Fibroblast of lung (primary cell): Measurements from ENCODE around the gene HOXB5. TPM values are rescaled to one million over a fixed set of nuclear protein-coding genes. Genes with fewer than 3 reads are reported as not detected.
A peak's percentile ranks its signal among the peaks of the same experiment; 100 is the strongest.

Experiments
- DNase-seq, 2 donors: peaks; one replicate each; pipeline versions ENCODE4 v3.0.0 to v3.0.0-alpha.2; 2010; ENCODE audit warnings: low read depth in 2 of 2
- H2AFZ ChIP-seq: 2 replicates; pipeline ENCODE4 v1.5.1; 2012; ENCODE audit warnings: low read length, control low read depth, inconsistent platforms
- H3K27ac ChIP-seq: 2 replicates; pipeline ENCODE4 v1.5.1; 2011; ENCODE audit warnings: low read length, control low read depth; ENCODE audit not compliant: insufficient read depth
- H3K27me3 ChIP-seq: 2 replicates; pipeline ENCODE4 v1.5.1; 2011; ENCODE audit warnings: mild to moderate bottlenecking, low read length; ENCODE audit not compliant: control insufficient read depth, insufficient read depth
- H3K36me3 ChIP-seq: 2 replicates; pipeline ENCODE4 v1.5.1; 2011; ENCODE audit warnings: low read length; ENCODE audit not compliant: control insufficient read depth, insufficient read depth
- H3K4me1 ChIP-seq: 2 replicates; pipeline ENCODE4 v1.5.1; 2011; ENCODE audit warnings: low read length; ENCODE audit not compliant: control insufficient read depth, insufficient read depth; ENCODE audit errors: extremely low read depth
- H3K4me2 ChIP-seq: 2 replicates; pipeline ENCODE4 v1.5.1; 2011; ENCODE audit warnings: low read length, control low read depth; ENCODE audit not compliant: insufficient read depth; ENCODE audit errors: extremely low read depth
- H3K4me3 ChIP-seq, 4 experiments: fragments of 200-600 bp in 1 of 4; sonication (generic) in 1 of 4; replicated peaks in 1 of 4; 2 replicates each; pipeline ENCODE4 v1.5.1; 2011 to 2016; ENCODE audit warnings: low read length in 4 of 4, low read depth in 3 of 4, mild to moderate bottlenecking in 3 of 4, control low read depth in 2 of 4, inconsistent platforms in 1 of 4, mixed read lengths in 1 of 4; ENCODE audit not compliant: insufficient read depth in 1 of 4; ENCODE audit errors: control extremely low read depth in 1 of 4
- H3K79me2 ChIP-seq: 2 replicates; pipeline ENCODE4 v1.5.1; 2012; ENCODE audit warnings: mild to moderate bottlenecking, low read length, inconsistent platforms; ENCODE audit not compliant: control insufficient read depth, insufficient read depth
- H3K9ac ChIP-seq: 2 replicates; pipeline ENCODE4 v1.5.1; 2011; ENCODE audit warnings: mild to moderate bottlenecking, low read length, control low read depth; ENCODE audit not compliant: insufficient read depth
- H3K9me3 ChIP-seq: 2 replicates; pipeline ENCODE4 v1.5.1; 2012; ENCODE audit warnings: low read depth, low read length; ENCODE audit not compliant: control insufficient read depth, insufficient read depth
- H4K20me1 ChIP-seq: 2 replicates; pipeline ENCODE4 v1.5.1; 2011; ENCODE audit warnings: low read length; ENCODE audit not compliant: control insufficient read depth, insufficient read depth; ENCODE audit errors: extremely low read depth
- EZH2 ChIP-seq: IDR thresholded peaks from 2 replicates; pipeline ENCODE4 v1.5.1; 2012; ENCODE audit warnings: low read length, control low read depth, mild to moderate bottlenecking; ENCODE audit errors: missing control alignments
- polyA plus RNA-seq, 2 donors: library from polyadenylated mRNA; depleted of rRNA in 1 of 2; stranded (reverse) in 1 of 2; unstranded in 1 of 2; fragments of >200 nt; gene quantifications; 2 replicates each; pipeline ENCODE4 v1.2.1, GENCODE V29; 2011 to 2012; ENCODE audit warnings: missing spikeins in 1 of 2
- total RNA-seq: library from RNA; depleted of rRNA; stranded (reverse); fragments of >200 nt; gene quantifications from 2 replicates; pipeline ENCODE4 v1.2.1, GENCODE V29; 2014
- TF ChIP-seq, protein P1 (sequence below), 2 donors: IDR thresholded peaks in 1 of 2; conservative IDR thresholded peaks in 1 of 2; 1 replicate in 1 of 2; 2 replicates in 1 of 2; pipeline ENCODE4 v1.5.1; 2011 to 2012; ENCODE audit warnings: low read length in 2 of 2, control low read depth in 1 of 2, inconsistent platforms in 1 of 2, low read depth in 1 of 2, mild to moderate bottlenecking in 1 of 2

The HOXB5 gene
- total and polyA plus RNA-seq, 2 donors (not counting 1 experiment from before 2014, with no cell fraction given): 2.1 to 9.4 TPM

DNA sequence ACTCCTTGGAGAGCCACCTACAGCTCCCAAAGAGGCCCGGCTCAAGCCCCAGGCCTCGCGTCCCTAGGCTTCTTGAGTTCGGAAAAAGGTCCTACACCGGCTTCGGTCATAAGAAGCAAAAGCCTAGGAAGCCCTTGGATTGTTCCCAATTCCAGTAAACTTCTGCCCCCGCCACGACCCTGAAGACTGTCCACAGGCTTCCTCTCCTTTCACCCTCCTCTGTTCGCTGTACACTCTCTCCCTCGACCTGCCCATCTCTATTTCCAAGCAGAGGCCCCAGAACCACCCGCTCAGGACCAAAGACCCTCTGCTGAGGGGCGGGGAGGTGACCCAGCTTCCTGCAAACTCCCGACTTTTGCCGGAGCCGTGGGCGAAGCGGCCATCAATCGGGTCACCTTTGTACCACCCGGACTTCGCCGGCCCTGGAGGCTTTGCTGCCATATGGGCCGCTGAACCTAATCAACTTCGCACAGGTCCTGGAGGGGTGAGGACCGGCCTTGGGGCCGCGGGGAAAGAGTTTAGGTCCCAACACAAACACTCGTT is 51.4 kb downstream of the HOXB5 start:
- peak in 1 of 2 donors; percentile 70 for DNase-seq
- H3K27me3 ChIP-seq: no peaks in the 10 kb centered on the region
- peaks cover 8% of the 10 kb centered on the region for H3K36me3 ChIP-seq
- H3K27ac ChIP-seq: peak overlapping the region; percentile 97
- peak overlapping the region; percentile 90 for H3K9ac ChIP-seq
- TF ChIP-seq, protein P1, sequence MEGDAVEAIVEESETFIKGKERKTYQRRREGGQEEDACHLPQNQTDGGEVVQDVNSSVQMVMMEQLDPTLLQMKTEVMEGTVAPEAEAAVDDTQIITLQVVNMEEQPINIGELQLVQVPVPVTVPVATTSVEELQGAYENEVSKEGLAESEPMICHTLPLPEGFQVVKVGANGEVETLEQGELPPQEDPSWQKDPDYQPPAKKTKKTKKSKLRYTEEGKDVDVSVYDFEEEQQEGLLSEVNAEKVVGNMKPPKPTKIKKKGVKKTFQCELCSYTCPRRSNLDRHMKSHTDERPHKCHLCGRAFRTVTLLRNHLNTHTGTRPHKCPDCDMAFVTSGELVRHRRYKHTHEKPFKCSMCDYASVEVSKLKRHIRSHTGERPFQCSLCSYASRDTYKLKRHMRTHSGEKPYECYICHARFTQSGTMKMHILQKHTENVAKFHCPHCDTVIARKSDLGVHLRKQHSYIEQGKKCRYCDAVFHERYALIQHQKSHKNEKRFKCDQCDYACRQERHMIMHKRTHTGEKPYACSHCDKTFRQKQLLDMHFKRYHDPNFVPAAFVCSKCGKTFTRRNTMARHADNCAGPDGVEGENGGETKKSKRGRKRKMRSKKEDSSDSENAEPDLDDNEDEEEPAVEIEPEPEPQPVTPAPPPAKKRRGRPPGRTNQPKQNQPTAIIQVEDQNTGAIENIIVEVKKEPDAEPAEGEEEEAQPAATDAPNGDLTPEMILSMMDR (conservative IDR thresholded peaks at IDR 0.05 in 1 of 2, IDR thresholded peaks at IDR 0.05 in 1 of 2; ENCODE audit: low read depth in 1 of 2, low read length in 2 of 2): no peak
- TF ChIP-seq EZH2: no peak
- peak overlapping the region; percentile 89 to 99 (median 90) for H3K4me3 ChIP-seq
- no peaks in the 10 kb centered on the region for H4K20me1 ChIP-seq
- no peak overlapping the region for H2AFZ ChIP-seq
- H3K79me2 ChIP-seq: peaks cover 72% of the 10 kb centered on the region
- H3K4me1 ChIP-seq: peaks cover 36% of the 10 kb centered on the region
- H3K9me3 ChIP-seq: no peaks in the 10 kb centered on the region
- H3K4me2 ChIP-seq: peak overlapping the region; percentile 80

DNA sequence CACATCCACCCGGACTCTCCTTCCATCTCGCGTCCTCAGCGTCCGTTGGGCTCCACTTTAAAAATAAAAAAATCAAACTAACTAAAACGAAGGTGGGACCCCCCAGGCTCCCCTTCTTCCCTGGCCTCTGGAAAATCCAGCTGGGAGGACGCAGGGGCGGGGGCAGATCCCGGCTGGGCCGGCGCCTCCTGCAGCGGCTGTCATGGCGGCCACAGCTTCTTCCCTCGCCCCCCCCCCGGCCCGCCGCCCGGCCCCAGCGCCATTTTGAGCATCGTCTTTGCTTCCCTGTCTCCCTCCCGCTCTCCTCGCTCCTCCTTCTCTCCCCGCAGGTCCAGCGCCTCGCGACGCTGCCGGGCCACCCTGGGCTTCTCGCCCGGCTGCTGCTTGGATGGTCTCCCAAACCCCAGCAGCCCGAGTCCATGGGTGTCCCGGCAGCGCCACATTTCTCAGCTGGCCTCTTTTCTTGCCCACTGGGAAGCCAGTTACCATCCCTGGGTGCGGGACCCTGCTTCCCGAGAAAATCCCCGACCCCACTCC is 51.9 kb downstream of the HOXB5 start:
- peak overlapping the region; percentile 97 for H3K27ac ChIP-seq
- TF ChIP-seq EZH2: no peak
- TF ChIP-seq, protein P1 (conservative IDR thresholded peaks at IDR 0.05 in 1 of 2, IDR thresholded peaks at IDR 0.05 in 1 of 2; ENCODE audit: low read depth in 1 of 2, low read length in 2 of 2): no peak
- peak overlapping the region; percentile 82 for H3K4me2 ChIP-seq
- no peaks in the 10 kb centered on the region for H3K27me3 ChIP-seq
- peak overlapping the region; percentile 90 for H3K9ac ChIP-seq
- peak overlapping the region; percentile 89 to 99 (median 90) for H3K4me3 ChIP-seq
- H2AFZ ChIP-seq: no peak overlapping the region
- H3K79me2 ChIP-seq: peaks cover 67% of the 10 kb centered on the region
- no peaks in the 10 kb centered on the region for H4K20me1 ChIP-seq
- DNase-seq: peak in 1 of 2 donors; percentile 85
- H3K9me3 ChIP-seq: no peaks in the 10 kb centered on the region
- peaks cover 33% of the 10 kb centered on the region for H3K4me1 ChIP-seq
- H3K36me3 ChIP-seq: peaks cover 8% of the 10 kb centered on the region

Other genes with a start within 250 kb of the HOXB5 start
- not detected in 2 replicates for gene SKAP1, start 163.6 kb downstream of the HOXB5 start, total RNA-seq
- not detected in 2 replicates for gene SKAP1, start 163.6 kb downstream of the HOXB5 start, polyA plus RNA-seq
- not detected in 2 replicates for gene HOXB1, start 62.8 kb downstream of the HOXB5 start, total RNA-seq
- gene HOXB1, start 62.8 kb downstream of the HOXB5 start, polyA plus RNA-seq: not detected in 2 replicates
- 9.2 and 12.2 TPM in 2 replicates for gene HOXB2, start 48.7 kb downstream of the HOXB5 start, total RNA-seq
- gene HOXB2, start 48.7 kb downstream of the HOXB5 start, polyA plus RNA-seq: 12.3 and 15.9 TPM in 2 replicates
- gene HOXB4, start 15.4 kb downstream of the HOXB5 start, total RNA-seq: 6.2 and 8.9 TPM in 2 replicates
- 3.4 and 3.8 TPM in 2 replicates for gene HOXB4, start 15.4 kb downstream of the HOXB5 start, polyA plus RNA-seq
- 15.7 and 28.6 TPM in 2 replicates for gene HOXB3, start 3.5 kb downstream of the HOXB5 start, total RNA-seq
- 15.7 and 19.5 TPM in 2 replicates for gene HOXB3, start 3.5 kb downstream of the HOXB5 start, polyA plus RNA-seq
- 10.5 and 16.2 TPM in 2 replicates for gene HOXB6, start 11.2 kb upstream of the HOXB5 start, total RNA-seq
- gene HOXB6, start 11.2 kb upstream of the HOXB5 start, polyA plus RNA-seq: 28.9 and 42.1 TPM in 2 replicates
- 6.4 and 7.4 TPM in 2 replicates for gene HOXB7, start 17.2 kb upstream of the HOXB5 start, total RNA-seq
- 11.8 and 12.7 TPM in 2 replicates for gene HOXB7, start 17.2 kb upstream of the HOXB5 start, polyA plus RNA-seq
- gene HOXB8, start 21.5 kb upstream of the HOXB5 start, total RNA-seq: 0.33 and 0.51 TPM in 2 replicates
- gene HOXB8, start 21.5 kb upstream of the HOXB5 start, polyA plus RNA-seq: 1.4 and 2.0 TPM in 2 replicates
- gene HOXB9, start 32.6 kb upstream of the HOXB5 start, total RNA-seq: not detected in 2 replicates
- 0.06 TPM in 1 of 2 replicates, not detected in the other for gene HOXB9, start 32.6 kb upstream of the HOXB5 start, polyA plus RNA-seq
- gene PRAC1, start 128.7 kb upstream of the HOXB5 start, total RNA-seq: not detected in 2 replicates
- not detected in 2 replicates for gene PRAC1, start 128.7 kb upstream of the HOXB5 start, polyA plus RNA-seq
- not detected in 2 replicates for gene PRAC2, start 129.4 kb upstream of the HOXB5 start, total RNA-seq
- gene PRAC2, start 129.4 kb upstream of the HOXB5 start, polyA plus RNA-seq: not detected in 2 replicates
- gene HOXB13, start 135.0 kb upstream of the HOXB5 start, total RNA-seq: not detected in 2 replicates
- not detected in 2 replicates for gene HOXB13, start 135.0 kb upstream of the HOXB5 start, polyA plus RNA-seq
- gene TTLL6, start 223.4 kb upstream of the HOXB5 start, total RNA-seq: under 0.01 and 0.17 TPM in 2 replicates
- not detected in 2 replicates for gene TTLL6, start 223.4 kb upstream of the HOXB5 start, polyA plus RNA-seq
- gene CALCOCO2, start 237.3 kb upstream of the HOXB5 start, total RNA-seq: 50.1 and 65.1 TPM in 2 replicates
- gene CALCOCO2, start 237.3 kb upstream of the HOXB5 start, polyA plus RNA-seq: 85.2 and 164 TPM in 2 replicates